IMR-90 (cell line): Measurements from ENCODE around the gene PIGW. TPM values are rescaled to one million over a fixed set of nuclear protein-coding genes. Genes with fewer than 3 reads are reported as not detected.

ENCODE experiments used
- RAD21 ChIP-seq: IDR thresholded peaks from 2 replicates; pipeline ENCODE4 v1.6.1; 2012; ENCODE audit warnings: low read length, improper control_type of control experiment
- RCOR1 ChIP-seq: IDR thresholded peaks from 2 replicates; pipeline ENCODE4 v1.6.1; 2012; ENCODE audit warnings: mild to moderate bottlenecking, low read length, improper control_type of control experiment; ENCODE audit not compliant: insufficient replicate concordance
- polyA plus RNA-seq, 3 experiments: library from polyadenylated mRNA; depleted of rRNA; stranded (reverse); fragments of >200 nt; gene quantifications; 2 replicates each; pipeline ENCODE4 v1.2.3, GENCODE V29; 2012; ENCODE audit warnings: low replicate concordance in 1 of 3
- total RNA-seq: library from RNA; depleted of rRNA; stranded (reverse); fragments of >200 nt; gene quantifications from 2 replicates; pipeline ENCODE4 v1.2.3, GENCODE V29; 2012
- TF ChIP-seq, protein P1 (sequence below): fragments of 150-350 bp; IDR thresholded peaks from 2 replicates; pipeline ENCODE4 v1.6.1; 2017; ENCODE audit warnings: mild to moderate bottlenecking, antibody characterized with exemption, low read length, low read depth
- TF ChIP-seq, protein P2 (sequence below): fragments of 150-350 bp; IDR thresholded peaks from 2 replicates; pipeline ENCODE4 v1.6.1; 2016; ENCODE audit warnings: low read depth, mild to moderate bottlenecking, low read length, moderate library complexity, borderline replicate concordance

Gene PIGW
- total and polyA plus RNA-seq, 2 of the 4 experiments (the other 2 are of a cell fraction): 4.5 to 5.5 TPM

DNA sequence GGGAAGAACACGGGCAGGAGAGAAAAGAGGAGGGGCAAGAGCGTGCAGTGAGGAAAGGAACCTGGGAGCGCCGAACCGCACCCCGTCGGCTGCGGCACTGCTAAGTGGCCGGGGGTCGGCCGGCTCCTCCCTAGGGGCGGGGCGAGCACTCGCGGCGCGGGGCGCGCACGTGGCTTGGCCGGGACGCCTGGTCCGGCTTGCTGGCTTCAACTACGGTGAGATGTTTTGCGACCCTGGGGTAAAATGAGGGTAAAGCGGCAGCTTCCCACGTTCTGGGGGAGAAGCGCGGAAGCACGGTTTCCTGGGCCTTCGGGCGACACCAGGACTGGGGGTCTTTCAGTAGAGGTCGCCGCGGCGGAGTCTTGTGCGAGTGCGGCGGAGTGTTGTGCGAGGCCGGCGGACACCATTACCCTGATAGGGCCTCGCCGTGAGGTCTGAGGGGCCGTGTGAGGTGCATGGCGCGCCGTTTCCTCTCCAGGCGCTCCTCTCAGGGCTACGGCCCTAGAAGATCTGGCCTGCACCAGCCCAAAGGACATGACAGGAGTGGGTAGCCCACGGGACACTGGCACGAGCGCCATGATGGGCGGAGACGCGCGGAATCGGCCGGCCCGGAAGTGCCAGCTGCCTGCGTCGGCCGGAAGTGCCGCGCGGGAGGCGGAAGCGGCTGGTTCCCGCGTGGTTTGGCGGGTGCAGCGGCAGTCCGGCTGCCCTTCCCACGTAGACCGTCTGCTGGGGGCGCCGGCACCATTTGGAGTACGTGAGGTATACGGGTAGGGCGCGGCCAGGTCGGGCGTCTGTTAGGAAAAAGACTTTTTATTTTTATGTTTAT lies at the start of gene PIGW, which contains the start of gene MYO19 (continued):
- TF ChIP-seq RCOR1: no peak
- TF ChIP-seq RAD21: no peak
- TF ChIP-seq, protein P1, sequence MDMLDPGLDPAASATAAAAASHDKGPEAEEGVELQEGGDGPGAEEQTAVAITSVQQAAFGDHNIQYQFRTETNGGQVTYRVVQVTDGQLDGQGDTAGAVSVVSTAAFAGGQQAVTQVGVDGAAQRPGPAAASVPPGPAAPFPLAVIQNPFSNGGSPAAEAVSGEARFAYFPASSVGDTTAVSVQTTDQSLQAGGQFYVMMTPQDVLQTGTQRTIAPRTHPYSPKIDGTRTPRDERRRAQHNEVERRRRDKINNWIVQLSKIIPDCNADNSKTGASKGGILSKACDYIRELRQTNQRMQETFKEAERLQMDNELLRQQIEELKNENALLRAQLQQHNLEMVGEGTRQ: peak; percentile 68
- TF ChIP-seq, protein P2, sequence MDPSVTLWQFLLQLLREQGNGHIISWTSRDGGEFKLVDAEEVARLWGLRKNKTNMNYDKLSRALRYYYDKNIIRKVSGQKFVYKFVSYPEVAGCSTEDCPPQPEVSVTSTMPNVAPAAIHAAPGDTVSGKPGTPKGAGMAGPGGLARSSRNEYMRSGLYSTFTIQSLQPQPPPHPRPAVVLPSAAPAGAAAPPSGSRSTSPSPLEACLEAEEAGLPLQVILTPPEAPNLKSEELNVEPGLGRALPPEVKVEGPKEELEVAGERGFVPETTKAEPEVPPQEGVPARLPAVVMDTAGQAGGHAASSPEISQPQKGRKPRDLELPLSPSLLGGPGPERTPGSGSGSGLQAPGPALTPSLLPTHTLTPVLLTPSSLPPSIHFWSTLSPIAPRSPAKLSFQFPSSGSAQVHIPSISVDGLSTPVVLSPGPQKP: no peak
